ENCODE measurements around the gene BRD7. TPM values are rescaled to one million over a fixed set of nuclear protein-coding genes. Genes with fewer than 3 reads are reported as not detected.

Gene BRD7
- 10 to 100 TPM; 41.4 to 56.0 (median 46.8) TPM for total RNA-seq

DNA sequence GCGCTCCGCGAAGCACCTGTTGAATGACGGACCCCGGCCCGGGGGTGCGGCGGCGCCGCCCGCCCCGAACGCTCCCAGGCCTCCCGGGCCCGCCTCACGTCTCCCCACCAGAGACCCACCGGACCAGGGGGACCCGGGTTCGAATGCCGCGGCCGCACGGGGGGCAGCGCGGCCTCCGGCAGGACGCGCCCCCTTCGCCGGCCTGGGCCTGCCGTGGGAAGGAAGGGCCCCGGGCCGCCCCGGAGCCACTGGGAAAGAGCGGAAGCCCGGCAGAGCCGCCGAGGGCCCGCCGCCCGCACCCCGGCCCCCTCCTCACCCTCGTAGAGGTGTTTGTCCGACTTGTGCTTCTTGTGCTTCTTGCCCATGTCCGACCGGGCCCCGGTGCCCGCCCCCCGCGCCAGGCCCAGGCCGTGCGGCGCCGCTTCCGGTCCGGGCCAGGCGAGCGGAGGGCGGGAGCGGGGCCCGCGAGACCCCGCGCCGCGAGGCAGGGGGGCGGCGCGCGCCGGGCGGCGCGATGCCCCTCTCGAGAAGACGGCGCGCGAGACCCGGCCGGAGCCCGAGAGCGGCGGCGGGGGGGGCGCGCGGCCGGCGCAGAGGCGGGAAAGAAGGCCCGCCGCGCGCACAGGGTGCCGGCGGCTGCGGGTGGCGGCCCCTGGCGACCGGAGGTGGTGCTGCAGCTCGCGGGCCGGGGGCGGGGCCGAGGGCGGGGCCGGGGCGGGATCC, at the start of gene BRD7:
Gene BRD7 (minus strand): TSS at position 579 of the 723 bp plus-strand sequence. CDS start 214 bp downstream, at position 365.
- no peaks in the 10 kb centered on the region for H3K9me3 ChIP-seq
- peak; percentile 59 to 64 for DNase-seq
- peaks cover 4 to 9% of the 10 kb centered on the region in 2 donors for H3K36me3 ChIP-seq
- peak in 1 of 2 donors; percentile 37 for TF ChIP-seq POLR2A (IDR thresholded peaks at IDR 0.05)
- TF ChIP-seq, protein P1, sequence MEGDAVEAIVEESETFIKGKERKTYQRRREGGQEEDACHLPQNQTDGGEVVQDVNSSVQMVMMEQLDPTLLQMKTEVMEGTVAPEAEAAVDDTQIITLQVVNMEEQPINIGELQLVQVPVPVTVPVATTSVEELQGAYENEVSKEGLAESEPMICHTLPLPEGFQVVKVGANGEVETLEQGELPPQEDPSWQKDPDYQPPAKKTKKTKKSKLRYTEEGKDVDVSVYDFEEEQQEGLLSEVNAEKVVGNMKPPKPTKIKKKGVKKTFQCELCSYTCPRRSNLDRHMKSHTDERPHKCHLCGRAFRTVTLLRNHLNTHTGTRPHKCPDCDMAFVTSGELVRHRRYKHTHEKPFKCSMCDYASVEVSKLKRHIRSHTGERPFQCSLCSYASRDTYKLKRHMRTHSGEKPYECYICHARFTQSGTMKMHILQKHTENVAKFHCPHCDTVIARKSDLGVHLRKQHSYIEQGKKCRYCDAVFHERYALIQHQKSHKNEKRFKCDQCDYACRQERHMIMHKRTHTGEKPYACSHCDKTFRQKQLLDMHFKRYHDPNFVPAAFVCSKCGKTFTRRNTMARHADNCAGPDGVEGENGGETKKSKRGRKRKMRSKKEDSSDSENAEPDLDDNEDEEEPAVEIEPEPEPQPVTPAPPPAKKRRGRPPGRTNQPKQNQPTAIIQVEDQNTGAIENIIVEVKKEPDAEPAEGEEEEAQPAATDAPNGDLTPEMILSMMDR (IDR thresholded peaks at IDR 0.05) = peak in 3 of 6 experiments; percentile 37 to 94 (median 66)
- 0 to 1% methylated on average over 24 to 31 of the region's 109 CpGs for WGBS, 2 donors
- H3K4me1 ChIP-seq = peaks cover 21 to 23% of the 10 kb centered on the region in 2 donors
- no peaks in the 10 kb centered on the region for H3K27me3 ChIP-seq
- peak within 1 kb of the TSS; percentile 78 to 95 (median 91) for H3K4me3 ChIP-seq (replicated peaks in 1 of 3)
- intact Hi-C loops (cut with DNase I) = no loop called here
- peak within 1 kb of the TSS in 2 of 3 donors; percentile 55 to 65 for H3K27ac ChIP-seq

DNA sequence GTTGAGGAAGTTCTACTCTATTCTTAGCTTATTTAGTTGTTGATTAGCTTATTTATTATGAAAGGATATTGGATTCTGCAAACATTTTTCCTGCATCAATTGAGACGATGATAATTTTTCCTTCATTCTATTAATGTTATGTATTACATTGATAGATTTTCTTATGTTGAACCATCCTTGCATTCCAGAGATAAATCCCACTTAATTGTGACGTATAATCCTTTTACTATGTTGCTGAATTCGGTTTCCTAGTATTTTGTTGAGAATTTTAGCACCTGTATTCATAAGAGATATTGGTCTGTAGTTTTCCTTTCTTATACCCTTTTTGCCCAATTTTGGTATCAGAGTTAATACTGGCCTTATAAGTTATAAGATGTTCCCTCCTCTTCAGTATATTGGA, 47.6 kb upstream of the BRD7 start:
- H3K4me3 ChIP-seq (replicated peaks in 1 of 3) = no peak overlapping the region
- no peaks in the 10 kb centered on the region for H3K9me3 ChIP-seq
- whole genome bisulfite sequencing, 2 donors = 66 to 76% methylated on average over 3 of the region's 3 CpGs
- intact Hi-C loops (cut with DNase I) = no loop called here
- no peaks in the 10 kb centered on the region for H3K27me3 ChIP-seq
- TF ChIP-seq, protein P1 (IDR thresholded peaks at IDR 0.05) = no peak
- TF ChIP-seq POLR2A (IDR thresholded peaks at IDR 0.05) = no peak
- no peak overlapping the region for H3K27ac ChIP-seq
- no peak for DNase-seq
- no peaks in the 10 kb centered on the region for H3K36me3 ChIP-seq
- H3K4me1 ChIP-seq = no peaks in the 10 kb centered on the region

GRCh38 chr16:50414152-50414551, 45.4 kb upstream of the BRD7 start:
- DNase-seq = no peak
- Histone ChIP-seq H3K27me3 (no peaks in the 10 kb centered on the region), H3K4me1 (no peaks in the 10 kb centered on the region), H3K27ac (no peak overlapping the region), H3K4me3 (replicated peaks in 1 of 3) (no peak overlapping the region), H3K9me3 (no peaks in the 10 kb centered on the region), H3K36me3 (no peaks in the 10 kb centered on the region)
- TF ChIP-seq, protein P1 (IDR thresholded peaks at IDR 0.05) = no peak
- TF ChIP-seq POLR2A (IDR thresholded peaks at IDR 0.05) = no peak
- intact Hi-C loops (cut with DNase I) = no loop called here

GRCh38 chr16:50411034-50411433, 42.2 kb upstream of the BRD7 start:
- DNase-seq = no peak
- Histone ChIP-seq H3K27me3 (no peaks in the 10 kb centered on the region), H3K27ac (no peak overlapping the region), H3K36me3 (no peaks in the 10 kb centered on the region), H3K4me3 (replicated peaks in 1 of 3) (no peak overlapping the region), H3K4me1 (no peaks in the 10 kb centered on the region), H3K9me3 (no peaks in the 10 kb centered on the region)
- no peak for TF ChIP-seq POLR2A (IDR thresholded peaks at IDR 0.05)
- TF ChIP-seq, protein P1 (IDR thresholded peaks at IDR 0.05) = no peak
- WGBS, 2 donors = 85 to 94% methylated on average over 2 of the region's 2 CpGs
- intact Hi-C loops (cut with DNase I) = no loop called here

- Histone ChIP-seq H3K27me3 (no peaks in the 10 kb centered on the region), H3K4me1 (no peaks in the 10 kb centered on the region), H3K27ac (no peak overlapping the region), H3K36me3 (no peaks in the 10 kb centered on the region), H3K4me3 (replicated peaks in 1 of 3) (no peak overlapping the region), H3K9me3 (no peaks in the 10 kb centered on the region)
- intact Hi-C loops (cut with DNase I) = no loop called here
- 80 to 83% methylated on average over 7 of the region's 7 CpGs for WGBS, 2 donors
- no peak for DNase-seq
- TF ChIP-seq, protein P1 (IDR thresholded peaks at IDR 0.05) = no peak
- TF ChIP-seq POLR2A (IDR thresholded peaks at IDR 0.05) = no peak
These were observed 39.3 kb upstream of the BRD7 start for GRCh38 chr16:50408001-50408561.
